ENCODE measurements around the gene MYOF.

The MYOF gene

DNA sequence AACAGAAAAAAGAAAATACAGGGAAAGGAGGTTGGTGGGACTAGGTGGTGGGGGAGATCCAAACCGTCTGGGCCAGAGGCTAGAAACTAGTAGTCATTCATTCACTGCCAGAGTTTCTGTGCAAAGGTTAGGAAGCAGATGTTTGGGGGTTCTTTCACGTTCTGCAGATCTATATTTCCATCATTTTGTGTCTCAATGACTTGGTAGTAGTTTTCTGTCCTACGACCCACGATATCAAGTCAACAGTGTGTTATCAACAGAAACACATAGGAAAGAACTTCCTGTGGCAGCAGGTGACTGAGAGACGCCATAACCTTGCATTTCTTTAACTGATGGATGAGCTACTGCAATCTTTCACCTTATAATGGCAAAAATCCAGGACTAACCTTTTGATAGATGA, 16.0 kb upstream of the MYOF start:
- Histone ChIP-seq H2AK5ac (ENCODE audit: low read length, severe bottlenecking) (no peak overlapping the region), H3K23ac (ENCODE audit: low read length in 2 of 2) (no peak overlapping the region), H3K27ac (ENCODE audit: low read length, poor library complexity, severe bottlenecking) (no peak overlapping the region), H3K18ac (ENCODE audit: low read depth in 1 of 2, low read length in 2 of 2) (no peak overlapping the region), H2BK120ac (ENCODE audit: low read depth, low read length) (no peak overlapping the region), H4K91ac (ENCODE audit: low read length) (no peak overlapping the region), H3K4me1 (ENCODE audit: control insufficient read depth, insufficient read depth, low read depth, low read length) (no peaks in the 10 kb centered on the region), H2BK5ac (ENCODE audit: low read depth, low read length, poor library complexity, severe bottlenecking) (no peak overlapping the region), H3K4me3 (ENCODE audit: insufficient read depth in 1 of 2, low read depth in 1 of 2, low read length in 2 of 2) (no peak overlapping the region), H2BK12ac (ENCODE audit: low read length in 2 of 2) (no peak overlapping the region), H2AFZ (ENCODE audit: low read depth, low read length) (no peak overlapping the region), H3K36me3 (ENCODE audit: control insufficient read depth in 1 of 2, insufficient read depth in 2 of 2, low read depth in 1 of 2, low read length in 2 of 2) (no peaks in the 10 kb centered on the region), H3K27me3 (ENCODE audit: control insufficient read depth in 1 of 2, insufficient read depth in 1 of 2, low read length in 2 of 2) (no peaks in the 10 kb centered on the region), H3K14ac (ENCODE audit: low read length in 2 of 2) (no peak overlapping the region), H3K4ac (ENCODE audit: low read depth in 1 of 2, low read length in 2 of 2) (no peak overlapping the region), H2BK15ac (ENCODE audit: low read depth, poor library complexity, severe bottlenecking) (no peak overlapping the region), H3K9ac (ENCODE audit: low read length) (no peak overlapping the region), H3K4me2 (ENCODE audit: low read length, poor library complexity, severe bottlenecking) (no peak overlapping the region), H4K8ac (ENCODE audit: low read length) (no peak overlapping the region), H3K79me1 (replicated peaks; ENCODE audit: low read length, poor library complexity, severe bottlenecking) (peaks cover 3% of the 10 kb centered on the region), H3K9me3 (ENCODE audit: control insufficient read depth, low read length) (no peaks in the 10 kb centered on the region)
- WGBS, result 83% methylated on average over 5 of the region's 5 CpGs
- DNase-seq, result no peak

DNA sequence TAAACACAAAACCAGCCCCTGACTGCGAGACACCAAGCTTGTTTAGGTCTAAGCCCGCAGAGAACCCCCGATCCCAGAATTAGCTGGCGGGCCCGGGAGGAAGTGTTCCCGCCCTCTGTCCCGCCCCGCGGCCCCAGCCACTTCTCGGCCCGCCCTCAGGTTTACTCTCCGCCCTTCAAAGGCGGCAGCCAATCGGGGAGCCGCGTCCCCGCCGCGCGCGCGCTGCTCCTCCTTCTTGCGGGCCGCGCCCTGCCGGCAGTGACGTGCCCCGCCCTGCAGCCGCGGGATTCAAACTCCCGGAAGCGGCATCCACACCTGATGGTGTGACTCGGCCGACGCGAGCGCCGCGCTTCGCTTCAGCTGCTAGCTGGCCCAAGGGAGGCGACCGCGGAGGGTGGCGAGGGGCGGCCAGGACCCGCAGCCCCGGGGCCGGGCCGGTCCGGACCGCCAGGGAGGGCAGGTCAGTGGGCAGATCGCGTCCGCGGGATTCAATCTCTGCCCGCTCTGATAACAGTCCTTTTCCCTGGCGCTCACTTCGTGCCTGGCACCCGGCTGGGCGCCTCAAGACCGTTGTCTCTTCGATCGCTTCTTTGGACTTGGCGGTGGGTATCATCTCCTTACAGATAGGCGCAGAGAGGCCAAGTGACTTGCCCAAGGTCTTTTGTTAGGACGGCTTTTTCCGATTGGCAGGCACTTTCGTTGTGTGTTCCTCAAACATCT, 14.3 kb upstream of the MYOF start, which contains the start of gene CEP55:
TSS of gene CEP55 (plus strand) at position 291 of the 720 bp plus-strand sequence. CDS start 3,440 bp downstream, outside the sequence.
- H3K27me3 ChIP-seq (ENCODE audit: control insufficient read depth in 1 of 2, insufficient read depth in 1 of 2, low read length in 2 of 2), result no peaks in the 10 kb centered on the region
- H3K4me3 ChIP-seq (ENCODE audit: insufficient read depth in 1 of 2, low read depth in 1 of 2, low read length in 2 of 2), result peak within 1 kb of the TSS; percentile 81 to 86
- no peak within 1 kb of the TSS for H2BK120ac ChIP-seq (ENCODE audit: low read depth, low read length)
- no peak within 1 kb of the TSS for H4K8ac ChIP-seq (ENCODE audit: low read length)
- no peak within 1 kb of the TSS for H2BK12ac ChIP-seq (ENCODE audit: low read length in 2 of 2)
- H3K36me3 ChIP-seq (ENCODE audit: control insufficient read depth in 1 of 2, insufficient read depth in 2 of 2, low read depth in 1 of 2, low read length in 2 of 2), result no peaks in the 10 kb centered on the region
- WGBS, result under 1% methylated on average over 63 of the region's 68 CpGs
- H3K4ac ChIP-seq (ENCODE audit: low read depth in 1 of 2, low read length in 2 of 2), result peak within 1 kb of the TSS in 1 of 2 experiments; percentile 47
- no peak within 1 kb of the TSS for H4K91ac ChIP-seq (ENCODE audit: low read length)
- H2AFZ ChIP-seq (ENCODE audit: low read depth, low read length), result peak within 1 kb of the TSS; percentile 97
- no peak within 1 kb of the TSS for H2BK5ac ChIP-seq (ENCODE audit: low read depth, low read length, poor library complexity, severe bottlenecking)
- peaks cover 3% of the 10 kb centered on the region for H3K79me1 ChIP-seq (replicated peaks; ENCODE audit: low read length, poor library complexity, severe bottlenecking)
- no peaks in the 10 kb centered on the region for H3K9me3 ChIP-seq (ENCODE audit: control insufficient read depth, low read length)
- peak within 1 kb of the TSS; percentile 92 for H3K4me2 ChIP-seq (ENCODE audit: low read length, poor library complexity, severe bottlenecking)
- H3K9ac ChIP-seq (ENCODE audit: low read length), result peak within 1 kb of the TSS; percentile 88
- H3K23ac ChIP-seq (ENCODE audit: low read length in 2 of 2), result peak within 1 kb of the TSS in 1 of 2 experiments; percentile 89
- H2BK15ac ChIP-seq (ENCODE audit: low read depth, poor library complexity, severe bottlenecking), result no peak within 1 kb of the TSS
- DNase-seq, result peak; percentile 94
- H3K27ac ChIP-seq (ENCODE audit: low read length, poor library complexity, severe bottlenecking), result peak within 1 kb of the TSS; percentile 42
- H2AK5ac ChIP-seq (ENCODE audit: low read length, severe bottlenecking), result no peak within 1 kb of the TSS
- no peak within 1 kb of the TSS for H3K14ac ChIP-seq (ENCODE audit: low read length in 2 of 2)
- H3K4me1 ChIP-seq (ENCODE audit: control insufficient read depth, insufficient read depth, low read depth, low read length), result no peaks in the 10 kb centered on the region
- peak within 1 kb of the TSS; percentile 55 to 71 for H3K18ac ChIP-seq (ENCODE audit: low read depth in 1 of 2, low read length in 2 of 2)

DNA sequence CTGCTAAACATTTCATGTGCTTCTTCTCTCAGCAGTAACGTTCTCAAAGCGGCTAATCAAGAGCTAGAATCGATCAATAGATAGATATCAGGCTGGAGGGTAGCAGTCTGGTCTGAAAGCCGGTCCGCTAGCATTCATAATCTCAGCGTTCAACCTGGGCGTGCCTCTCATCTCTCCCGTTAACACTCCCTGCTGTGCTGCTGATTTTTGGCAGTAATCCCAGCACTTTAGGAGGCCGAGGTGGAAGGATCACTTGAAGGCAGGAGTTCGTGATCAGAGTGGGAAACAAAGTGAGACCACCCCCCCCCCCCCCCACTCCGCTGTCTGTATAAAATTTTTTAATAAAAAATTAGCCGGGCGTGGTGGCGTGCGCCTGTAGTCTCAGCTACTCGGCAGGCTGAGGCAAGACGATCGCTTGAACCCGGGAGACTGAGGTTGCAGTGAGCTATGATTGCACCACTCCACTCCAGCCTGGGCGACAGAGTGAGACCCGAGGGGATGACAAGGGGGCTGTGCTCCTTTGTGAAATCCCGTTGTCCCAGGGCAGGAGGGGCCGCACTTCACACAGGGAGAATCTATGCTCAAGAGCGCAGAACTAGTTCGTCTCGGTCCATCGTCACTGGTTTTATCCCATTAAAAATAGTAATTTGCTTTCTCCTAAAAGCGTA, 13.7 kb upstream of the MYOF start:
- WGBS, result 6% methylated on average over 25 of the region's 28 CpGs
- H3K9ac ChIP-seq (ENCODE audit: low read length), result peak overlapping the region; percentile 88

DNA sequence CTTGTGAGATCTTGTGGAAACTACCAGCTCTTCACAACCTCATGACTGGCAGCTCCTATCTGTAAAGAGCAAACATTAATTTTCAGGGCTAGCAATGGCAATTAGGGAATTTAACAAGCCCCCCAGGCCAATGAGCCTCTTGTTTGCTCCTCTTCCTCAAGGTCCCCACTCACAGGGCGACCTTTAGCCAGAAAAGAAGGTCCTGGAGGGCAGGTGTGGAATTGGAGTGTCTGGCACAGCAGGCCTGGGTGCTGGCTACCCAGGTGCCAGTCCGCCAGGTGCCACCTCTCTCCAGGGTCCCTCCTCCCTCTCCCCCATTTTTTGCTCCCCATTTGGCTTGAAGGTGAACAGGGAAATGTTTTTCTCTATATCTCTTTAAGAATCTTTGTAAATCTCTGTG, 12.4 kb upstream of the MYOF start:
- Histone ChIP-seq H2BK12ac (ENCODE audit: low read length in 2 of 2) (no peak overlapping the region), H3K9ac (ENCODE audit: low read length) (no peak overlapping the region), H2AFZ (ENCODE audit: low read depth, low read length) (no peak overlapping the region), H2BK15ac (ENCODE audit: low read depth, poor library complexity, severe bottlenecking) (no peak overlapping the region), H3K4me1 (ENCODE audit: control insufficient read depth, insufficient read depth, low read depth, low read length) (no peaks in the 10 kb centered on the region), H3K9me3 (ENCODE audit: control insufficient read depth, low read length) (no peaks in the 10 kb centered on the region), H4K8ac (ENCODE audit: low read length) (no peak overlapping the region), H3K27me3 (ENCODE audit: control insufficient read depth in 1 of 2, insufficient read depth in 1 of 2, low read length in 2 of 2) (no peaks in the 10 kb centered on the region), H2AK5ac (ENCODE audit: low read length, severe bottlenecking) (peak overlapping the region; percentile 49), H3K4me2 (ENCODE audit: low read length, poor library complexity, severe bottlenecking) (no peak overlapping the region), H3K23ac (ENCODE audit: low read length in 2 of 2) (no peak overlapping the region), H3K27ac (ENCODE audit: low read length, poor library complexity, severe bottlenecking) (no peak overlapping the region), H3K4ac (ENCODE audit: low read depth in 1 of 2, low read length in 2 of 2) (no peak overlapping the region), H4K91ac (ENCODE audit: low read length) (no peak overlapping the region), H2BK5ac (ENCODE audit: low read depth, low read length, poor library complexity, severe bottlenecking) (no peak overlapping the region), H3K36me3 (ENCODE audit: control insufficient read depth in 1 of 2, insufficient read depth in 2 of 2, low read depth in 1 of 2, low read length in 2 of 2) (no peaks in the 10 kb centered on the region), H3K4me3 (ENCODE audit: insufficient read depth in 1 of 2, low read depth in 1 of 2, low read length in 2 of 2) (no peak overlapping the region), H3K14ac (ENCODE audit: low read length in 2 of 2) (no peak overlapping the region), H3K79me1 (replicated peaks; ENCODE audit: low read length, poor library complexity, severe bottlenecking) (peaks cover 3% of the 10 kb centered on the region), H2BK120ac (ENCODE audit: low read depth, low read length) (no peak overlapping the region), H3K18ac (ENCODE audit: low read depth in 1 of 2, low read length in 2 of 2) (no peak overlapping the region)
- no CpG with 5 or more reads among the region's 2 CpGs for WGBS
- no peak for DNase-seq

More for the DNA sequence above, 13.7 kb upstream of the MYOF start:
- Histone ChIP-seq H3K4me3 (ENCODE audit: insufficient read depth in 1 of 2, low read depth in 1 of 2, low read length in 2 of 2) (peak overlapping the region; percentile 70 to 86), H3K4me2 (ENCODE audit: low read length, poor library complexity, severe bottlenecking) (peak overlapping the region; percentile 59), H4K91ac (ENCODE audit: low read length) (no peak overlapping the region), H2BK120ac (ENCODE audit: low read depth, low read length) (no peak overlapping the region), H3K4ac (ENCODE audit: low read depth in 1 of 2, low read length in 2 of 2) (peak overlapping the region in 1 of 2 experiments; percentile 47), H3K14ac (ENCODE audit: low read length in 2 of 2) (no peak overlapping the region), H3K27me3 (ENCODE audit: control insufficient read depth in 1 of 2, insufficient read depth in 1 of 2, low read length in 2 of 2) (no peaks in the 10 kb centered on the region), H3K4me1 (ENCODE audit: control insufficient read depth, insufficient read depth, low read depth, low read length) (no peaks in the 10 kb centered on the region), H3K18ac (ENCODE audit: low read depth in 1 of 2, low read length in 2 of 2) (peak overlapping the region; percentile 55 to 71), H2BK15ac (ENCODE audit: low read depth, poor library complexity, severe bottlenecking) (no peak overlapping the region), H4K8ac (ENCODE audit: low read length) (no peak overlapping the region), H2BK12ac (ENCODE audit: low read length in 2 of 2) (no peak overlapping the region), H2AK5ac (ENCODE audit: low read length, severe bottlenecking) (no peak overlapping the region), H2AFZ (ENCODE audit: low read depth, low read length) (no peak overlapping the region), H3K79me1 (replicated peaks; ENCODE audit: low read length, poor library complexity, severe bottlenecking) (peaks cover 3% of the 10 kb centered on the region), H3K23ac (ENCODE audit: low read length in 2 of 2) (peak overlapping the region in 1 of 2 experiments; percentile 46), H3K9me3 (ENCODE audit: control insufficient read depth, low read length) (no peaks in the 10 kb centered on the region), H3K27ac (ENCODE audit: low read length, poor library complexity, severe bottlenecking) (peak overlapping the region; percentile 42), H3K36me3 (ENCODE audit: control insufficient read depth in 1 of 2, insufficient read depth in 2 of 2, low read depth in 1 of 2, low read length in 2 of 2) (no peaks in the 10 kb centered on the region), H2BK5ac (ENCODE audit: low read depth, low read length, poor library complexity, severe bottlenecking) (no peak overlapping the region)
- peak; percentile 46 for DNase-seq
